GM13977 (cell line): ENCODE results near the gene RRP9.

Experiments
- DNase-seq: peaks from one replicate; pipeline ENCODE4 v3.0.0; 2012; ENCODE audit warnings: low spot score
- CTCF ChIP-seq: IDR thresholded peaks from 2 replicates; pipeline ENCODE4 v1.5.1; 2012; ENCODE audit warnings: mild to moderate bottlenecking, control low read depth; ENCODE audit not compliant: insufficient read depth; ENCODE audit errors: extremely low read depth, missing control alignments
- in situ Hi-C: fragments of 300-500 bp; cut with MboI; formaldehyde crosslinking; loops from one replicate; pipeline ENCODE4 v1.12.0; 2022; ENCODE audit warnings: low sequenced_read_pairs, low pct_unique_long_range_greater_than_20kb, mixed read lengths, inconsistent platforms; ENCODE audit not compliant: unreplicated experiment

RRP9 gene

GRCh38 chr3:51966486-51966885, 24.8 kb upstream of the RRP9 start:
- no peak for TF ChIP-seq CTCF
- in situ Hi-C loops = no loop called here
- no peak for DNase-seq

GRCh38 chr3:51966016-51966415, 24.3 kb upstream of the RRP9 start:
- in situ Hi-C loops = no loop called here
- no peak for DNase-seq
- no peak for TF ChIP-seq CTCF

- no peak for TF ChIP-seq CTCF
- in situ Hi-C loops = no loop called here
- no peak for DNase-seq
Observed at GRCh38 chr3:51964521-51964920, 22.8 kb upstream of the RRP9 start.

- DNase-seq = no peak
- in situ Hi-C loops = no loop called here
- TF ChIP-seq CTCF = no peak
Observed at GRCh38 chr3:51963951-51964451, 22.3 kb upstream of the RRP9 start.

- no peak for TF ChIP-seq CTCF
- DNase-seq = no peak
- in situ Hi-C loops = no loop called here
Observed at GRCh38 chr3:51962854-51963530, 21.3 kb upstream of the RRP9 start.

GRCh38 chr3:51961602-51962569, 20.2 kb upstream of the RRP9 start:
- DNase-seq = no peak
- no peak for TF ChIP-seq CTCF
- in situ Hi-C loops = no loop called here
